ENCODE data around the gene FLYWCH2. TPM values are rescaled to one million over a fixed set of nuclear protein-coding genes. Genes with fewer than 3 reads are reported as not detected.

Gene FLYWCH2
- total and polyA plus RNA-seq, 2 of the 8 experiments (the other 6 are each of a cell fraction or from before 2014, with no cell fraction given): 16.4 to 30.7 TPM

GRCh38 chr16:2897110-2897509 lies 14.1 kb downstream of the FLYWCH2 start:
- Histone ChIP-seq H3K27me3 (replicated peaks in 1 of 4; ENCODE audit: control insufficient read depth in 3 of 4, extremely low read depth in 1 of 4, insufficient read depth in 3 of 4, low read length in 3 of 4) (no peaks in the 10 kb centered on the region), H2BK15ac (ENCODE audit: low read length) (no peak overlapping the region), H3K4me2 (ENCODE audit: insufficient read depth in 1 of 2, low read depth in 2 of 2, low read length in 2 of 2) (no peak overlapping the region), H4K91ac (replicated peaks; ENCODE audit: insufficient read length, low read length) (no peak overlapping the region), H3K9me3 (ENCODE audit: insufficient read depth in 2 of 2, low read depth in 1 of 2, low read length in 1 of 2) (no peaks in the 10 kb centered on the region), H2BK20ac (ENCODE audit: low read length) (no peak overlapping the region; the same call in 1 of the 2 replicates), H3K79me2 (ENCODE audit: control insufficient read depth in 1 of 2, insufficient read depth in 2 of 2, low read length in 2 of 2) (no peaks in the 10 kb centered on the region), H3K23me2 (ENCODE audit: low read depth, low read length) (no peaks in the 10 kb centered on the region), H3K18ac (ENCODE audit: extremely low read depth, low read length) (no peak overlapping the region), H3K27ac (ENCODE audit: low read depth, low read length) (no peak overlapping the region), H2AFZ (ENCODE audit: low read length) (no peak overlapping the region), H3K4ac (replicated peaks; ENCODE audit: insufficient read length, low read depth, low read length) (no peak overlapping the region), H3K79me1 (ENCODE audit: low read depth, low read length) (no peaks in the 10 kb centered on the region), H3K56ac (replicated peaks; ENCODE audit: insufficient read length, low read depth, low read length) (no peak overlapping the region), H3K14ac (ENCODE audit: insufficient read length) (no peak overlapping the region), H4K20me1 (replicated peaks in 1 of 2; ENCODE audit: control insufficient read depth in 1 of 2, insufficient read depth in 2 of 2, low read length in 2 of 2) (peaks cover 0 to 5% of the 10 kb centered on the region in 2 experiments), H2BK120ac (replicated peaks; ENCODE audit: low read depth, low read length) (no peak overlapping the region), H2AK5ac (ENCODE audit: low read depth, low read length) (no peak overlapping the region), H4K5ac (ENCODE audit: insufficient read length, low read depth, low read length) (no peak overlapping the region), H3K9ac (replicated peaks in 1 of 4; ENCODE audit: extremely low read depth in 1 of 4, low read depth in 3 of 4, low read length in 3 of 4) (no peak overlapping the region), H2BK12ac (ENCODE audit: low read depth, low read length) (no peak overlapping the region), H2BK5ac (ENCODE audit: low read depth, low read length) (no peak overlapping the region), H3K4me3 (ENCODE audit: extremely low read depth in 1 of 4, insufficient read depth in 2 of 4, low read depth in 3 of 4, low read length in 4 of 4) (no peak overlapping the region), H4K8ac (ENCODE audit: extremely low read depth, insufficient read depth, low read length) (no peak overlapping the region), H3K23ac (ENCODE audit: insufficient read length) (no peak overlapping the region), H3K36me3 (ENCODE audit: control insufficient read depth in 2 of 4, insufficient read depth in 4 of 4, low read length in 3 of 4) (no peaks in the 10 kb centered on the region; a peak in 2 of 8 replicates), H3K4me1 (replicated peaks in 1 of 4; ENCODE audit: control insufficient read depth in 3 of 4, insufficient read depth in 4 of 4, low read length in 3 of 4) (no peaks in the 10 kb centered on the region)
- FAIRE-seq (no peak), DNase-seq (ENCODE audit: low read depth in 1 of 2, low spot score in 2 of 2) (no peak)
- ChIA-PET CTCF (ENCODE audit: partially characterized antibody) (interaction anchor here (0.7 to 1.3 kb wide), 7 partner anchors 10 to 128 kb away, joined by 3 to 4 read pairs (median 3); no protein-coding TSS in a partner anchor), POLR2A (ENCODE audit: partially characterized antibody) (interaction anchor here (0.6 to 1.3 kb wide), 3 partner anchors 10 to 24 kb away, joined by 3 read pairs; partner anchors contain the start of gene FLYWCH2)
- no peak for TF ChIP-seq SIN3A (conservative IDR thresholded peaks at IDR 0.05 in 1 of 2, IDR thresholded peaks at IDR 0.05 in 1 of 2; ENCODE audit: low read depth in 1 of 2, low read length in 2 of 2)
- WGBS, 2 experiments (ENCODE audit: extremely low coverage in 1 of 2, insufficient coverage in 1 of 2, insufficient read length in 1 of 2, insufficient replicate concordance in 2 of 2, low coverage in 1 of 2, low lambda C conversion rate in 2 of 2, missing lambda C conversion rate in 1 of 2): 85% methylated on average over 7 of the region's 7 CpGs; no CpG with 5 or more reads in 1 of the 2 experiments
